Measurements from ENCODE around the gene FOXJ1.

DNA sequence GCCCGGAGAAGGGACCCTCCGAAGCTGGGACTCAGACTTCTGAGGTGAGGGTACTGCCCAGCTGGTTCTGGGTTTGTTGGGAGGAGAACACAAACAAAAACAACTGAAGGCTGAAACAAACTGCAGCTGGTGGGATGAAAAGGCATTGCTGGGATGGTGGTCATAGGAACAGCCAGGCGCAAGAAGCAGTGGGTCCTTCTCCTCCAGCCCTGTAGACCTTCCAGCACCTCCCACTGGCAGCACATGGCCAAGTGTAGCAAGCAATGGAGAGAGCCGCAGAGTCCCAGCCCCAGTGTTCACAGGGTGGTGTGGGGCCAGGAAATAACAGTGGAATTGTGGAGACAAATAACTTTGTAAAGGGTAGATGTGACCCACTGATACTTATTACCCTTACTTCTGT, 48.7 kb upstream of the FOXJ1 start:
- TF ChIP-seq GATA2 (IDR thresholded peaks at IDR 0.05; ENCODE audit: low read depth, low read length): no peak
- no peak for TF ChIP-seq GATA3 (IDR thresholded peaks at IDR 0.05; ENCODE audit: low read depth, low read length)

All from SH-SY5Y (cell line).